HEK293 (cell line): Measurements from ENCODE around the gene CD300LF.

Experiments used
- KLF1 ChIP-seq: fragments of 450-650 bp; formaldehyde crosslinking; IDR thresholded peaks from 2 replicates; pipeline ENCODE4 v1.5.1; 2016; ENCODE audit warnings: missing biosample characterization, missing genetic modification characterization
- ZNF138 ChIP-seq: fragments of 450-650 bp; formaldehyde crosslinking; IDR thresholded peaks from 2 replicates; pipeline ENCODE4 v1.5.1; 2016; ENCODE audit warnings: missing biosample characterization, missing genetic modification characterization, borderline replicate concordance

GRCh38 chr17:74731347-74731605 is 18.6 kb upstream of the CD300LF start:
- TF ChIP-seq KLF1 (tag by site-specific recombination), result no peak
- no peak for TF ChIP-seq ZNF138
